22Rv1 (cell line): Measurements from ENCODE around the gene ROPN1.
"Not testable (repeated sequence)": the region's sequence is repeated elsewhere in the genome, so short reads cannot be mapped to it uniquely, and the experiment has no call there.

ENCODE experiments used
- ZFX ChIP-seq: fragments of 450-650 bp; IDR thresholded peaks from 2 replicates; pipeline ENCODE4 v1.6.1; 2017; ENCODE audit warnings: antibody characterized with exemption, borderline replicate concordance
- TF ChIP-seq, protein P1 (sequence below): fragments of 450-650 bp; IDR thresholded peaks from 2 replicates; pipeline ENCODE4 v1.5.1; 2017; ENCODE audit warnings: mild to moderate bottlenecking

- TF ChIP-seq, protein P1, sequence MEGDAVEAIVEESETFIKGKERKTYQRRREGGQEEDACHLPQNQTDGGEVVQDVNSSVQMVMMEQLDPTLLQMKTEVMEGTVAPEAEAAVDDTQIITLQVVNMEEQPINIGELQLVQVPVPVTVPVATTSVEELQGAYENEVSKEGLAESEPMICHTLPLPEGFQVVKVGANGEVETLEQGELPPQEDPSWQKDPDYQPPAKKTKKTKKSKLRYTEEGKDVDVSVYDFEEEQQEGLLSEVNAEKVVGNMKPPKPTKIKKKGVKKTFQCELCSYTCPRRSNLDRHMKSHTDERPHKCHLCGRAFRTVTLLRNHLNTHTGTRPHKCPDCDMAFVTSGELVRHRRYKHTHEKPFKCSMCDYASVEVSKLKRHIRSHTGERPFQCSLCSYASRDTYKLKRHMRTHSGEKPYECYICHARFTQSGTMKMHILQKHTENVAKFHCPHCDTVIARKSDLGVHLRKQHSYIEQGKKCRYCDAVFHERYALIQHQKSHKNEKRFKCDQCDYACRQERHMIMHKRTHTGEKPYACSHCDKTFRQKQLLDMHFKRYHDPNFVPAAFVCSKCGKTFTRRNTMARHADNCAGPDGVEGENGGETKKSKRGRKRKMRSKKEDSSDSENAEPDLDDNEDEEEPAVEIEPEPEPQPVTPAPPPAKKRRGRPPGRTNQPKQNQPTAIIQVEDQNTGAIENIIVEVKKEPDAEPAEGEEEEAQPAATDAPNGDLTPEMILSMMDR, result not testable (repeated sequence)
- not testable (repeated sequence) for TF ChIP-seq ZFX
These were observed 9.4 kb upstream of the ROPN1 start for GRCh38 chr3:124001366-124001765.
